HG02852 (cell line): Measurements from ENCODE around the gene DOK6.
A peak's percentile ranks its signal among the peaks of the same experiment; 100 is the strongest.
"Not testable (repeated sequence)": the region's sequence is repeated elsewhere in the genome, so short reads cannot be mapped to it uniquely, and the experiment has no call there.

Experiments used
- ATAC-seq: cut with Tn5 transposase; IDR thresholded peaks from one replicate; pipeline ENCODE4 v1.9.1; 2021; ENCODE audit warnings: mild to moderate bottlenecking, moderate library complexity; ENCODE audit not compliant: unreplicated experiment

DOK6 gene

DNA sequence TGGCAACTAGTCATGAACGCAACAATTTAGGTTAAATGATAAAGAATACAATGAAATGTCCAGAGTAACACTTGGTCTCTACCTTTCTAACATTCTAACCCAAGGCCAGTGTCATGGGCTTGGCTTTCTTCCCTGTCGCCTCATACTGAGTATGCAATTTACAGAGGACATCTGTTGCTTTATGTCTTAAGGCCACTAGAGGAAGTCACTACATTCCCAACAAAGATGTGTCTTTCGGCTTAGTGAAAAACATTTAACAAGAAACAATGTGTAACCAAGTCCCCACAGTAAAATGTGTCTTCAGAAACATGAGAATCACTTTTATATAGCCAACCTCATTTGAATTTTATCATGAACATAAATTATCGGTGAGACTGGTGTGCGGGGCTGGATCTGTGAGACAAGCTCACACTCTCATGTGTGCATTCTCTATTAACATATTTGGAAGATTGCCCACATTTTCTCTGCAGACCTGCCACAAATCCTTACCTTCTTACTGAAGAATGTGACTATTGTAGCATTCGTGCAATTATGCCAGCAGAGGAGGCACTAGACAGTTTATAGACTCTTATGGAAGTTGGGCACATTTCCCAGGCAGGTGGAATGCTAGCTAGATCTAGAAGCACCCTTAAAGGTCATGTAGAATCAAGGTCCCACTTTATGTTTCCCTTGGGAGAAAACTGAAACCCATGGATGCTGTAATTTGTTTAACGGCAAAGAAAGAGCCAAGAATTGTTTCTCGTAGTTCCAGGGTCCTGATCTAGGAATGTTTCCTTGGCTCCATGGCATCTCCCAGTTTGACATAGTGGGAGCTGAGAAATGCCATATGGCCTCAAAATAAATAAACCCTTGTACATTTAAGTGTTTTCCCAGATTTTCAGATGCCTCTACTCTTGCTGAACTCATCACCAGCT is 445.2 kb downstream of the DOK6 start:
- no peak for ATAC-seq

DNA sequence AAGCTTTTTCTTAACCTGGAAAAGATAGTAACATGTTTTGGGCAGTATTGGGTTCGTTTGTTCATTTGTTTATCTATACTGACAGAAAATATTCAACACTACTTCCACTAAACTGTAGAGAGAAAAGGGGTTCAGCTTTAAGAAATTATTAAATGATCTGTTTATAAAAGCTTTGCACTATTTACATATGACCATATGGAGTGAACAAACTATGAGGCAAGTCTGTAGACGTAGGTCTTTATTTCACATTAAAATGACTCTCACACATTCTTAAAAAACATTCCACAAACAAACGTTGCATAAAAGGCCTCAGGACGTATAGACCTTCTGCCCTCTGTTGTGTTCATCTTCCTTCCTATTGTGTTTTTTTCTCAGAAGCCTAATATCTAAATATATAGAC is 452.4 kb downstream of the DOK6 start:
- ATAC-seq, result no peak

DNA sequence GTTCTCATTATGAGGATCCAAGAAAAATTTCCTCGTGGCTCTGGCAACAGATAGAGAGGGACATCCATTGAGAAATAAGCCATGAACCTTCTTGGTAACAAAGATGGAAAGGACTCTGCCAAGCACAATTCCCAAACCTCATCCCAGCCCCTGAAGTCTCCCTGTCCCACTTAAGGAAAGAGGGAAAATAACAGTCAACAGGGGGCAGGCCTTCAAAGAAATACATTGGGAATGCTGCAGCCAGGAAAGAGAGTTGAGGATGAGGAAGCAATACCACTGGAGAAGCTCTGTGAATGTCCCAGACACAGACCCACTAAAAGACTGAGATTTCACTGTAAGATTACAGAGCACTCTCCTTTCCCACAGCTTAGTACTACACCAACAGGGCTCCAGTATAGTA is 453.8 kb downstream of the DOK6 start:
- ATAC-seq, result no peak

DNA sequence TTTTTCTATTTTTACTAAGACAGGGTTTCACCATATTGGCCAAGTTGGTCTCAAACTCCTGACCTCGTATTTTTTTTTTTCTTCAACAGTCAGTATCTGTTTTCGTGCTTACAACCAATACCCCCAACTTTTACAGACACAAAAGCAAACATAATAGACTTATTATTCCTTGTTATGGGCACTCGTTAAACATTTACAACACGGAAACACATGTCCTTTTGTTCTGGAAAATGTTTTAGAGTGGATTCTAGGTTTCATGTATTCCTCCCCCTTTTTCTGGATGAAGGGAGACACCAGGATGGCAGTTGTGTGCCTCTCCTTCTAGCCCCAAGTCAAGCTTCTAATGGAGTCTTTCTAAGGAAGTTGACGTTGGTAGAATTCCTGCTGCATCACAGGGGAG is 458.2 kb downstream of the DOK6 start:
- ATAC-seq, result no peak

DNA sequence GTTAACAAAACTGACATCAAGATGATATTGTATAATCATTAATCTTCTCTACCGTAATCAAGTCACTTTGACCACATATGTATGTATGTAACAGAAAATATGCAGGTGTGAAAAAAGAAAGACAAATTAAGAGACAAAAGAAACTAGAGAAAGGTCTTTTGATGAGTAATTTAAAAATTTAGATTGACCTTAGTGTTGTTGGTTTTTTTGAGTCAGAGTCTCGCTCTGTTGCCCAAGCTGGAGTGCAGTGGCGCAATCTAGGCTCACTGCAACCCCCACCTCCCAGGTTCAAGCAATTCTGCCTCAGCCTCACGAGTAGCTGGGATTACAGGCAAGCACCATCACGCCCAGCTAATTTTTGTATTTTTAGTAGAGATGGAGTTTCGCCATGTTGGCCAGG is 464.1 kb downstream of the DOK6 start:
- peak; percentile 83 for ATAC-seq

DNA sequence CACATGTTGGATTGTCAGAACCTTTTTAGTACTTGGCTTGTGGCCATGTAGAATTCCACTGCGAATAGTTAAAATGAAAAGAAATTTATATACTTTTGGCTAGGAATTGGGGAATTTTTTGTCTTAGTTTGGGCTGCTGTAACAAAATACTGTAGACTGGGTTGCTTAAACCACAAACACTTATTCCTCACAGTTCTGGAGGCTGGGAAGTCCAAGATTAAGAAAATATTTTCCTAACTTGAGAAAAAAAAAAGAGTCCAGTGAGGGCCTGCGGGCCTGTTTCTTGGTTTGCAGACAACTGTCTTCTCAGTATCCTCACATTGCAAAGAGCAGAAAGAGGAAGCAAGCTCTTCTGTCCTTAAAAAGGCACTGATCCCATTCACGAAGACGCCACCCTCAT is 465.1 kb downstream of the DOK6 start:
- no peak for ATAC-seq

DNA sequence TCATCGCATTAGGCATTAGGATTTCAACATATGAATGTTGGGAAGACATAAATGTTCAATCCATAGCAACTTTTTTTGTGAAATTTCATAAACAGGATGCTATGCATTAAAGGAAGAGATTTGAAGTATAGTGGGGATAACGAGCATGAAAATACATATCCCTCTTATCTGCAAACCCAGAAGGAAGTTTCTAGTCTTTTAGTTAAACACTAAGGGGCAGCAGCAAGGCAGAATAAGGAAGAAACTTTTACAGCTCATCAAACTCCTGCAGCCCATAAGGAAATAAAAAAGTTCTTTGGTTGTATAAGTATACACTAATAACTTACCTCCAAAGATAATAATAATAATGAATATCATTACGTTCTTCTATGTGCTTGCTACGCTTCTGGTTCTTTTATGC is 465.5 kb downstream of the DOK6 start:
- ATAC-seq, result no peak

DNA sequence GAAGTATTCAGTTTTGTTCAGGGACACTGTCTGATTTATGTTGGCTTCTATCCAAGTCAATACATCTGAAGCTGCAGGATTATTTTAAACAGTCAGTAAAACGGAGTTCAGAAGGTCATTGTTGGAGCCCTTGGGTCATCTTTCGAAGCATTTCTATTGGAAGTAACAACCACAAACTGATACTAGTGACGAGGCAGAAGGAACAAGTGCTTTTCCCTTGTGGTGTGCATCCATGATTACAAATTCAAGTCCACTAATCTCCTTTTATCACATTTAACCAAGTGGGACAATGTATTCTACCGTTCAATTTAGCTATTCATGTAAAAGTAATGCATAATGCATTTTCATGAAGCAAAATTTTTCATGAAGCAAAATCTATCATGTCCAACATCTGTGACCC is 470.0 kb downstream of the DOK6 start:
- ATAC-seq, result no peak

DNA sequence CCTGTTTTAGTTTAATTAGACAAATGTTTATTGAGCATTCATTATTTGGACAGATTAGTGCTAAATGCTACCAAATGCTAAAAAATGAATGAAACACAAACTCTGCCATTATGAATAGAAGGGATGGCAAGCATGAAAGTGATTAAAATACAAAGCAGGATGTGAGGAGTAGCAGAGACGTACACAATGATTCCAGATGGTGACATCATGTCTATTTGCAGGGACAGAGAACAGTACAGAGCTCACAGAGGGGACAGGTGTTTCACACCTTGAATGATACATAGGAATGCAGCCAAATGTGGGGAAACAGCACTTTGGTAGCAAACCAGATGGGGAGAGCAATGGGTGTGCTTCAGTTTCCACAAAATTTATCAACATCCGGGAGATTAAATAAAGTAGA is 470.7 kb downstream of the DOK6 start:
- no peak for ATAC-seq

DNA sequence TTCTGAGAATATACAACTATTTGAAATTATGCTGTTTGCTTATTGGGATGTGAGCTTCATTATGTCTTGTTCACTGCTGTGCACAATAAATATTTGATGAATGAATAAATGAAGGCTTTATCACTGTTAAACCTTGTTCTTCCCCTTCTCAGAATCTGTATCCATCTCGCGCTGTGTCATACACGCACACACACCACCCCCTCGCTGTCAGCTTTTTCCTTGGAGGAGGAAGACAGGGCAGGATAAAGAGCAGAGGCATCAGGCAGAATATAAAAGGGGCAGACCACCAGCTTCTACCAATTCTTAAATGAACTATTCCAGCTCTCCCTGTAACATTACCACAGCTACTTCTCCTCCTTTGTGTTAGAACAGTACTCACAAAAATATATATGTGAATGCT is 472.0 kb downstream of the DOK6 start:
- no peak for ATAC-seq

DNA sequence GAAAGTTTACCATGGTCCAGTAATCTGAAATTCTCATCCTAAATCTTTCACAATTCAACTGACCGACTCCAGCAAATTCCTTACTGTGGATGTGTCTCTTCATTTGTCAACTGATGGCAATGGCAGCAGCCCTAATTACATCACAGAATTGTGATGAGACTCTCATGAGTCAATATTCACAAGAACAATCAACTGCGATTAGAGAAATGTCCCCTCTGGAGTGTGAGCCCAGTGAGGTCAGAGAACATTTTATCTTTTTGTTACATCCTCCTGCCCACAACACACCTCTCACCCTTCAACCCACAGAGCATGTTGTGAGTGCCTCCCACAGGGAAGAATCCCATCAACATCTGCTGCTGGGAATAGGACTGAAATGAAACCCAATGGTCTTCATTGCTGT is 473.4 kb downstream of the DOK6 start:
- ATAC-seq, result no peak

DNA sequence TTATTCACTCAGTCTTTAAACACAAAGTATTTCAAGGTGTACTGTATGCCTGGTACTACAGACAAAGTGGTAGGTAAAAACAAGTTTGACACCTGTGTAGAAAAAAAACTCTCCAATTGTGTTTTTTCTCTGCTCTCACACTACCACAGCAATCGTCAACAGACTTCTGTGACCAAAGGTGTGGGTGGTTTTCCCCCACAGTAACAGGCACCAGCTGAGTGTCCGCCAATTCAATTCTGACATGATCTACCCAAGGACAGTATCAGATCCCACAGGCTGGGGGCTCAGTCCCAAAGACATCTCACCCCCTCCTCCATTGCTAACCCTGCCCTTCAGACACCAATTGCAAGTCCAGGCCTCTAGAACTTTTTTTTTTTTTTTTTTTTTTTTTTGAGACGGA is 475.8 kb downstream of the DOK6 start:
- no peak for ATAC-seq

DNA sequence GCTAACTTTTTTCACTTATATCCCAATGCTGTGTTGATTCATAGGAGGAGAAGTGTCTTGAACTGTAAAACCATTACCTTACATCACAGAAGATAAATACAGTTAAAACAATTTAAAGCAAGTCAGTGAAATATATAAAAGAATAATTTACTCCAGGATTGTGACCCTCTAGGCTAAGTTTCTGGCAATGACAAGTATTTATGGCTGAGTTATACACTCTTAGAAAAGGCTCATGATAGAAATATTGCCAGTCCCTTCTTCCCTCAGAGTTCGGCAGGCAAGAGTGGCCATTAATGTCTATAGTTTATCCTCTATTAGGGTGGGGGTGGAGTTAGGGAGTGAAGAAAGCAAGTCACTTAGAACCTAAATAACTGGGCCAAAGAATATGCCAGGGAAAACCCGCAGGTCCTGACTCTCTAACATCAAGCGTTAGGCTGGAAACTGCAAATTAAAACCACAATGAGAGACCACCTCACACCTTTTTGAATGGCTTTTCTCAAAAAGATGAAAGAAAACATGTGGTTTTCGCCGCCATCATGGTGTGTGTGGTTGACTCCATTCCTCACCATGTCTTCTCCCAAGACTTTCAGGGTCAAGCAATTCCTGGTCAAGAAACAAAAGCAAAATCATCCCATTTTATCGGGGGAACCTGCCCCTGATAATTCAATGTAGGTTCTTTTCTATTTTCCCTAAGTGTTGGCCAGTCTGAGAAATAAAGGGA is 477.7 kb downstream of the DOK6 start:
- ATAC-seq, result no peak

DNA sequence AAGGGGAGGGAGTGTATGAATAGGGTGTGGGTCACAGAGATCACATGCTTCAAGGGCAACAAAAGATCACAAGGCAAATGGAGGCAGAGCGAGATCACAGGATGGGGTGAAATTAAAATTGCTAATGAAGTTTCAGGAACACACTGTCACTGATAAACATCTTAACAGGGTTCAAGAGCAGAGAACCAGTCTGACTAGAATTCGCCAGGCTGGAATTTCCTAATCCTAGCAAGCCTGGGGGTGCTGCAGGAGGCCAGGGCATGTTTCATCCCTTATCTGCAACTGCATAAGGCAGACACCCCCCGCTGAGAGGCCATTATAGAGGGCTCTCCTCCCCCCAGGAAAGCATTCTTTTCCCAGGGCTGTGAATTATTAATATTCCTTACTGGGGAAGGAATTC is 478.4 kb downstream of the DOK6 start:
- not testable (repeated sequence) for ATAC-seq

DNA sequence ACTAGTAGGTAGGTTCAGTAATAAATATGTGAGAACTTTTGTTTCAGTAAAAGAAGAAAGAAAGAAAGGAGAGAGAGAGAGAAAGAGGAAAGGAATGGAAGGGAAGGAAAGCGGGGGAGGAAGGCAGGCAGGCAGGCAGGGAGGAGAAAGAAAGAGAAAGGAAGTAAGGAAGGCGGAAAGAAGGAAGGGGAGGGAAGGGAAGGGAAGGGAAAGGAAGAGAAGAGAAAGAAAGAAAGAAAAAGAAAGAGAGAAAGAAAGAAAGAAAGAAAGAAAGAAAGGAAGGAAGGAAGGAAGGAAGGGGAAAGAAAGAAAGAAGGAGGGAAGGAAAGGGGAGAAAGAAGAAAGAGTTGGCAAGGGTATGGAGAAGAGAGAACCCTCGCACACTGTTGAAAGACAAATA is 479.4 kb downstream of the DOK6 start:
- ATAC-seq, result no peak

DNA sequence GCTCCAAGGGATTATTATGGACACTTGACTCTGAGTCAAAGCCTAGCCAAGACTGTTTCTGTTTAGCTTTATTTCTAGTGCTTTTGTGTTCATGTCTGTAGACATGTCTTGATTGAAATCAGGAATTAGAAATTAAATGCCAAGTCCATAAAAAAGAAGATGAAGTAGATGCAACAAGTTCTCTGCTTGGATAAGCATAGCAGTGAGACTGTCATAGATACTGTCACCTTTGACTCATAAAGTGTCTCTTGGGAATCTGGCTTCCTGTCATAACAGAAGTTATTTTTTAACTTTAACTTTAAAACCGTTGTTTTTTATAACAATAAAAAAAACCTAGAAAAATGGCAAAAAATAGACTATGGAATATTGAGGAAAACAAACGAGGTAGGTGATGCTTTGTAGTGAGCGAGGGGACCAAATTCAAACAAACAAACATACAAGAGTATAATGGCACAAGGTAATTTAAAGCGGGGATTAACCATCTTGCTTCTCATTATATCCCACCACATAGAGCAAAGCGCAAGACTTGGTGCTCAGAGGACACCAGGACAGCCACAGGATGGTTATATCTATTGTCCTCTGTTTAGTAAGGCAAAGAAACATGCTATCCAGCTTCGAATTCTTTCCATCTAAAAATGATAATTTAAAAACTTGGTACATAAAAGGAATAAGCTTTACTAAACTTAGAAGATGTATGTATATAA is 482.4 kb downstream of the DOK6 start:
- ATAC-seq, result peak; percentile 38

DNA sequence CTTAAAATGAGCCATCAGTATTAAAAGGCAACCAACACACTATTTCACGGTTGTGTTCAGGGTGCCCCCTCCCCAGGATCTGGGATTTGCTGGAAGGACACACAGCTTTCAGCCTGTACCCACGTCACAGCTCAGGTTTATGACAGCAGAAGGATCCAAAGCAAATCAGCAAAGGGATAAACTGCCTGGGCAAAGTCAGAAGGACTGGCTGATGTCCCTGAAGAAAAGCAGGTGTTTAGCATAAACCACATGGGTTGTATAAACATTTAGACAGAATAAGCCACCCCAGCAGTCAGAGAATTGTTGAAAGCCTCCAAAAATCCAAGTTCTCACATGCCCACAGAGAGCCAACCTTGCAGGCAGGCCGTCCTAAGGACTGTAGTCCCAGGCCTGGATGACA is 483.1 kb downstream of the DOK6 start:
- ATAC-seq, result no peak

DNA sequence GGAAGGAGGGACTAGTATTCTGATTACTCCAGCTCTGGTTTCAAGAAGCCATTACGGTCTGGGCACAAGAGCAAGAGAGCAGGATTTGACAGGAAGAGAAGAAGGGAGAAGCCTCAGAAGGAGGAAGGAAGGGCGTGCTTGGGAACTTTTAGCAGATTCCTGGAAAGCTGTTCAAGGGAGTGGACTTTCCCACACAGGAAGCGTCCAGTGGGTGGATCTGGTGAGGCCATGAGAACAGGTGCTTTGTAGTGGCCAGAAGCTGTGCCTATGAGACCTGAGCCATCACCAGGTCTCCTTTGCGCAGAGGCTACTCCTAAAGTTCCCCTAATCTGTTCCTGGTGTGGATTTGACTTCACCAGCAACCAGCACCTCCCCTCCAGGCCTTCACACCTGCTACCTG is 484.7 kb downstream of the DOK6 start:
- no peak for ATAC-seq

DNA sequence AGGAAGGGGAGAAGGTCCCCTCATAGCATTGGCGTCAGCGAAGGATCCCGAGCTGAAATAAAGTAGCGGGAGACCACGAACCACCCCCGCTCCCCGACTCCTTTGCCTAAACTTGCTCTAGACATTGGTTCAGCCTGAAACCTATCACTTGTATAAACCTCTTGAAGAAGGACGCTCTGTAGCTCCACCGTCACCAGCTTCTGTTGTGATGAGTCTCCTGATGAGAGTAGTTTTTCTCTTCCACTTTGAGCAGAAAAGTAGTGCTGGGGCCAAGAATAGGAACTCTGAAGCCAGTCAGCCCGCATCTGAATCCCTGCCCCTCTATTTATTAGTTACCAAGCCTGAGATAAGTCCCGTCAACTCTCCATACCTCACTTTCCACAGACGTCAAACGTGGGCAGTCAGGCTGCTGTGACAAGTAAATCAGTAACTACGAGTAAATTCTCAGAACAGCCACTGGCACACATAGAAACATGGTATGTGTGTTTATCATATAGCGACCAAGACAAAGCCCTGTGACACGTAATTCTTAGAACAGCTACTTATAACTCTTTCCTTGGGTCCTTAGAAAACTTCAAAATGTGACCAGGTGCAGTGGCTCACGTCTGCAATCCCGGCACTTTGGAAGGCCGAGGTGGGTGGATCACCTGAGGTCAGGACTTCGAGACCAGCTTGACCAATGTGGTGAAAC is 485.3 kb downstream of the DOK6 start:
- peak; percentile 68 for ATAC-seq

DNA sequence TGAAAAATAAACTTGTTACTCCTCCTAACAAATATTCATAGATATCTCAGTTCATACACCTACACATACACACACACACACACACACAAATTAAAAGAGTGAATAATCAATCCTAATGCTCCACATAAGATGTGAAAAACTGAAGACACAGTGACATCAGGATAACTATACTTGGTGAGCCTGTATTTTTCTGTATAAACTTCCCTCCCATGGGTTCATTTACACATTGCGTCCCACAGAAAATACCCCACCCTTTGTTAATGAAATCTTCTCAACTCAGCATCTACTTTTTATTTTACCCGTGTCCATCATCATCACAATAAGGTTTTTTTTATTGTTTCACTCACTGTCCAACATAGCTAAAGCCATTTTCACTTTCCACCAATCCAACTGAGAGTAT is 486.6 kb downstream of the DOK6 start:
- ATAC-seq, result no peak

DNA sequence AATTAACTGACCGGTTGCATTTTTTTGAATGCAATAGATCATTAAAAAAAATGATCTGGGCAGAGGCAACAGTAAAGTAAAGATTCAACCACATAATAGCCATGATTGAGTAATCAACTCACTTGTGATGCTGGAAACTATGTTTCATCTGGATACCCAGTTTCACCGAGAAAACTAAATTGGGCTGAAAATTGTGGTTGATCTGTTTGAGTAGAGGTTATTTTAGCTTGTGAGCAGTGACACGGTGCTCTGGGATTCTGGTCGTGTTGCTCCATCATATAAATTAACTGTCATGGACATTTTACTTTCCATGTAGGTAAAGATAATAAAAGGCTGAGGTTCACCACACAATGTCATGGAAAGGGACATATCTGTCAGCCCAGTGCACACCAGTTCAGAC is 488.3 kb downstream of the DOK6 start:
- ATAC-seq, result peak; percentile 30
